MM.1S (cell line): ENCODE results near the gene PRPF6.

Source experiments
- DNase-seq: peaks from one replicate; pipeline ENCODE4 v3.0.0-alpha.2; 2015
- H2AFZ ChIP-seq: fragments of 300-600 bp; sonication (generic); 2 replicates; pipeline ENCODE4 v1.6.0; 2016; ENCODE audit warnings: antibody characterized with exemption, low read length
- H3F3A ChIP-seq: fragments of 300-600 bp; sonication (generic); 2 replicates; pipeline ENCODE4 v1.6.1; 2016; ENCODE audit warnings: mild to moderate bottlenecking, antibody characterized with exemption, low read length, moderate library complexity, mixed read lengths; ENCODE audit not compliant: insufficient read depth
- H3K27ac ChIP-seq: fragments of 300-600 bp; sonication (generic); 2 replicates; pipeline ENCODE4 v1.5.1; 2016; ENCODE audit warnings: mild to moderate bottlenecking, low read length
- H3K27me3 ChIP-seq: fragments of 300-600 bp; sonication (generic); replicated peaks from 2 replicates; pipeline ENCODE4 v1.6.0; 2016; ENCODE audit warnings: low read length; ENCODE audit not compliant: insufficient read depth
- H3K36me3 ChIP-seq: fragments of 300-600 bp; sonication (generic); replicated peaks from 2 replicates; pipeline ENCODE4 v1.6.1; 2016; ENCODE audit warnings: mild to moderate bottlenecking, low read length, mixed read lengths; ENCODE audit not compliant: insufficient read depth
- H3K4me1 ChIP-seq: fragments of 300-600 bp; sonication (generic); 2 replicates; pipeline ENCODE4 v1.6.1; 2016; ENCODE audit warnings: low read length, mixed read lengths
- H3K4me2 ChIP-seq: fragments of 300-600 bp; sonication (generic); 2 replicates; pipeline ENCODE4 v1.6.0; 2016; ENCODE audit warnings: low read depth, low read length
- H3K4me3 ChIP-seq: fragments of 300-600 bp; sonication (generic); 2 replicates; pipeline ENCODE4 v1.5.1; 2016; ENCODE audit warnings: low read length, mixed read lengths
- H3K79me2 ChIP-seq: fragments of 300-600 bp; sonication (generic); 2 replicates; pipeline ENCODE4 v1.6.1; 2016; ENCODE audit warnings: mixed run types, low read length, mixed read lengths
- H3K9ac ChIP-seq: fragments of 300-600 bp; sonication (generic); 2 replicates; pipeline ENCODE4 v1.6.1; 2016; ENCODE audit warnings: low read length, mixed read lengths
- H3K9me2 ChIP-seq: fragments of 300-600 bp; sonication (generic); replicated peaks from 2 replicates; pipeline ENCODE4 v1.6.1; 2016; ENCODE audit warnings: mild to moderate bottlenecking, low read length, mixed read lengths; ENCODE audit not compliant: insufficient read depth
- H3K9me3 ChIP-seq: fragments of 300-600 bp; sonication (generic); replicated peaks from 2 replicates; pipeline ENCODE4 v1.6.1; 2016; ENCODE audit warnings: mild to moderate bottlenecking, low read length, mixed read lengths; ENCODE audit not compliant: insufficient read depth
- H4K20me1 ChIP-seq: fragments of 300-600 bp; sonication (generic); 2 replicates; pipeline ENCODE4 v1.6.1; 2016; ENCODE audit warnings: mild to moderate bottlenecking, low read length, moderate library complexity, mixed read lengths; ENCODE audit not compliant: insufficient read depth
- CTCF ChIP-seq: fragments of 300-600 bp; sonication (generic); IDR thresholded peaks from 2 replicates; pipeline ENCODE4 v1.5.1; 2016; ENCODE audit warnings: antibody characterized with exemption, low read length, mixed read lengths
- EZH2 ChIP-seq: fragments of 300-600 bp; sonication (generic); optimal IDR thresholded peaks from 2 replicates; pipeline ENCODE3; 2017; ENCODE audit warnings: low read depth, mild to moderate bottlenecking, antibody characterized with exemption, low read length, mixed read lengths
- EZH2phosphoT487 ChIP-seq: fragments of 300-600 bp; sonication (generic); IDR thresholded peaks from 2 replicates; pipeline ENCODE4 v1.6.1; 2018; ENCODE audit warnings: antibody characterized with exemption, low read length

Gene PRPF6

GRCh38 chr20:64062596-64063388, 81.9 kb downstream of the PRPF6 start, which contains the start of gene TCEA2:
TCEA2 (plus strand) TSS chr20:64063198; CDS start chr20:64063313, 115 bp downstream.
- Histone ChIP-seq H3K4me1 (peaks cover 38% of the 10 kb centered on the region), H3K27ac (no peak within 1 kb of the TSS), H2AFZ (peak within 1 kb of the TSS; percentile 97)

GRCh38 chr20:64063389-64064144, 82.6 kb downstream of the PRPF6 start:
- Histone ChIP-seq H3K36me3 (no peaks in the 10 kb centered on the region), H3K79me2 (no peaks in the 10 kb centered on the region), H3K4me1 (peaks cover 38% of the 10 kb centered on the region), H3K9me3 (no peaks in the 10 kb centered on the region), H3K9ac (peak overlapping the region; percentile 65; the same call in 1 of the 2 replicates), H3K4me2 (peak overlapping the region; percentile 86), H3K27ac (no peak overlapping the region), H2AFZ (peak overlapping the region; percentile 66), H3K27me3 (peaks cover 14% of the 10 kb centered on the region), H3K4me3 (peak overlapping the region; percentile 75), H4K20me1 (no peaks in the 10 kb centered on the region), H3K9me2 (no peaks in the 10 kb centered on the region), H3F3A (peaks cover 11% of the 10 kb centered on the region)
- TF ChIP-seq EZH2: no peak
- TF ChIP-seq EZH2phosphoT487: no peak
- no peak for TF ChIP-seq CTCF
- DNase-seq: no peak

More at GRCh38 chr20:64062596-64063388, 81.9 kb downstream of the PRPF6 start, which contains the start of gene TCEA2:
- Histone ChIP-seq H3K4me3 (peak within 1 kb of the TSS; percentile 75), H3K9ac (peak within 1 kb of the TSS; percentile 77; the same call in 1 of the 2 replicates), H3K79me2 (no peaks in the 10 kb centered on the region), H3F3A (peaks cover 11% of the 10 kb centered on the region), H4K20me1 (no peaks in the 10 kb centered on the region), H3K4me2 (peak within 1 kb of the TSS; percentile 96), H3K9me2 (no peaks in the 10 kb centered on the region), H3K36me3 (no peaks in the 10 kb centered on the region), H3K27me3 (peaks cover 14% of the 10 kb centered on the region), H3K9me3 (no peaks in the 10 kb centered on the region)
- peak; percentile 97 for DNase-seq
- no peak for TF ChIP-seq EZH2phosphoT487
- no peak for TF ChIP-seq EZH2
- TF ChIP-seq CTCF: no peak

GRCh38 chr20:64064145-64064698, 83.3 kb downstream of the PRPF6 start:
- Histone ChIP-seq H3K9ac (no peak overlapping the region), H3K4me1 (peaks cover 38% of the 10 kb centered on the region), H3K79me2 (no peaks in the 10 kb centered on the region), H3F3A (peaks cover 11% of the 10 kb centered on the region), H3K27ac (no peak overlapping the region), H3K27me3 (peaks cover 13% of the 10 kb centered on the region), H3K4me2 (peak overlapping the region; percentile 86), H3K36me3 (no peaks in the 10 kb centered on the region), H4K20me1 (no peaks in the 10 kb centered on the region), H3K9me2 (no peaks in the 10 kb centered on the region), H3K9me3 (no peaks in the 10 kb centered on the region), H2AFZ (no peak overlapping the region), H3K4me3 (peak overlapping the region; percentile 75; the same call in 1 of the 2 replicates)
- DNase-seq: no peak
- TF ChIP-seq EZH2 (no peak), EZH2phosphoT487 (no peak), CTCF (no peak)
